ENCODE measurements around the gene ATOH8. TPM values are rescaled to one million over a fixed set of nuclear protein-coding genes. Genes with fewer than 3 reads are reported as not detected.

The ATOH8 gene
- polyA plus RNA-seq, 1 donor: 25.6 TPM

GRCh38 chr2:85718885-85719492, 34.8 kb upstream of the ATOH8 start:
- no peak for DNase-seq

GRCh38 chr2:85719609-85720240, 34.1 kb upstream of the ATOH8 start:
- no peak for DNase-seq

DNA sequence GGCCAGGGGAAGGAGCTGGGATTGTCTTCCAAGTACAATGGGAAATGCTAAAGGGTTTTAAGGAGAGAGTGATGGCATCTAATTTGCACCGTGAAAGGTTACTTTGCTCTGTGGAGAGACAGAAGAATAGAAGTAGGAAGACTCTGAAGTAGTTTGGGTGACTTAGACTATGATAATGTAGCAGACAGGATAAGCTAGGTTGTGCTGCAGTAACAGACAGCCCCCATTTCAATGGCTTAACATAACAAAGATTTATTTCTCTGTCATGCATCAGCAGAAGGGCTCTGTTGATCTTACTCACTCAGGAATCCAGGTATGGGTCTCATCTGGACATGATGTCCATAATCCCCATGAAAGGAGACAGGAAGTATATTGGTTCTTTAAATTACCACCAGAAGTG, 33.3 kb upstream of the ATOH8 start:
- DNase-seq: no peak

DNA sequence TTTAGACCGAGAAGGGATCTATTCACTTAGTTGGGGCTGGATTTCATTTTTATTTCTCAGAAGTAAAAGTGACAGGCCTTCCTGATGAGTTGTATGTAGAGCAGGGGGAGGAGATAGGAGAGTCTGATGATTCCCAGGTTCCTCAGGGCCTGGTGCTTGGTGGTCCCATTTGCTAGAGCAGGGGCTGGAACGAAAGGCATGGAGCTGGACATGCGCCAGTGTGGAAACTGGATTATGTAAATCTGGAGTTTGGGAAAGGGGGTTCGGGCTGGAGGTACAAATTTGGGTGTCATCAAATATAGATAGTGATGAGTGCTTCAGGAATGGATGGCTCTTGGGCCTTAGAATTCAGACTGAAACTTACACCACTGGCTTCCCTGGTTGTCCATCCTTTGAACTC, 32.1 kb upstream of the ATOH8 start:
- no peak for DNase-seq

GRCh38 chr2:85722519-85722918, 31.3 kb upstream of the ATOH8 start:
- no peak for DNase-seq

- DNase-seq: no peak
These were observed 30.0 kb upstream of the ATOH8 start for GRCh38 chr2:85723707-85724360.

GRCh38 chr2:85724731-85725181, 29.0 kb upstream of the ATOH8 start:
- no peak for DNase-seq

DNA sequence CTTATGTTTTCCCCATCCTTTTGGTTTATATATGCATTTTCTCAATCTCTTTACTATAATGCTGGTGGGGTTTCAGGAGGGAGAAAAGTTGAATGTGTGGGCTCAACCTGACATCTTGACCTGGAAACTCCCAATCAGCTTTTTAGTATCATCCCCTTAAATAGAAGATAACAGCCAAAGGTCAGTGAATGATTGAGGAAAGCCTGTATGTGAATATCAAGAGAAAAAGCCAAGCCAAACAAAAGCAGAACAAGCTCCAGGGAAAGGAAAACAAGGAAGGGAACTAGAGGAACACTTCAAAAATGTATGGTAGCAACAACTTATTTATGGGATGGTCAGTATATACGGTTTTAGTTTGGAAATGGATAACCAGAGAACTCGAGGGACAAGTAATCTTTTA, 28.3 kb upstream of the ATOH8 start:
- DNase-seq: no peak

- DNase-seq: no peak
These were observed 26.0 kb upstream of the ATOH8 start for GRCh38 chr2:85727798-85728197.

DNA sequence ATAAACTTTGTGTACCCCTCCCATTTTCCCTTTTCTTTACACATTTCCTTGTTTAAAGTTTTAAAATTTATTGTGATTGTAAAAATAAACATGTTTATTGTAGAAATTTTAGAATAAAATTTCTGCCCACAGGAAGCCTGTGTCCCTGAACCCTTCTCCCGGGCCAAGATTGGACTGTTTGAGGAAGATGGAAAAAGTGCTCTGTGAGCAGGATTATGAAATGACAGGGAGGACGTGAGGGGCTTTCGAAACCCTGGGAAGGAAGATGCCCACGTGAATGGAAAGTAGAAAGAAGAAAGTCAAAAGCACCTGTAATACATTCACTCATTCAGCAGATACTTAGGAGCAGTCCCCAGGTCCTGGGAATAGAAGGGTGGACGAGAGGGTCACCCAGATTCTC, 25.4 kb upstream of the ATOH8 start:
- no peak for DNase-seq

- DNase-seq: peak; percentile 91
These were observed 24.6 kb upstream of the ATOH8 start for GRCh38 chr2:85728883-85729824.

DNA sequence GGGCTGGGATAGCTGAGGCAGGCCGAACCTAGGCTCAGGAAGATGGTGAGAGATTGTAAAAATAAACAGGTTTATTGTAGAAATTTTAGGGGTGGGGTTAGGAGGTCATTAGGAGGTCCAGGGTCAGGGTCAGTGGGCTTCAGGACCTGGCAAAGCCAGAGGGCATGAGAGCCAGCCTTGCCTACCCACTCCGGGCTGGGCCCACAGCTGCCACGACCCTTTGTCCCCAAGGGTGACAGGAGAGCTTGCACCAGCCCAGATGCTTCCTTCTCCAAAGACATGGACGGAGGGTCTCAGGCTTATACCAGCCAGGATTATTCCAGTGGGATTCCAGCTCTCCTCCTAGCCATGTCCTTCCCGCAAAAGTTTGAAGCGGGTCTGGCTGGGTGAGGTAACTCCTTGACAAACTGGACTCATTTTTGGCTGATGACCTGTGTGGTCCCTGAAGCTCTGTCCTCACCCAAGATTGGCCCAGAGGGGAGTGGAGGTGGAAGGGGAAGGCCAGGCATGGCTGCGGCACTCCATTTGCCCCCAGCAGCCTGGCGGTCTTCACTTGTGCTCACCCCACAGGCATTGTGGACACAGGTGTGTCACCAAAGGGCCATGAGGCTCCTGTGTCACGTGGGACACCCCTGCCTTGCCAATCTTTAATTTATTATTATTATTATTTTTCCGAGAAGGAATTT, 23.8 kb upstream of the ATOH8 start:
- no peak for DNase-seq

- DNase-seq: no peak
These were observed 23.0 kb upstream of the ATOH8 start for GRCh38 chr2:85730686-85731230.

DNA sequence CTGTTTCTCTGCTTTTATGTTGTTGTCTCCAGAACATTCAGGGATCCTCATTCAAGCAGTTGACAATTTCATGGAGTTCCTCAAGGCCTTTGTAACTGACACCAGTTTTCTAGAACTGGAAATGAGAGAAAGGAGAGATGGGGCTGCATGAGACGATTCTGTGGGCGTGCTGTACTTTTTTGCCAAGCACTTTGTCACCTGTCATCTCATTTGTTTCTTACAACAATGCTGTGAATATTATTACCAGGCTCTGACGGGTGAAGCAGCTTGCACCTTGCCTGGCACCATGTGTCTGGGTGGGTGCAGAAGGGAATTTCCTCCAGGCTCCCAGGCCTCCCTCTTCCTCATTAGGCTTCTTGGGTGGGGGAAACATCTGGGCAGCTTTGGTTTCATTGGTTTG, 22.2 kb upstream of the ATOH8 start:
- DNase-seq: no peak

DNA sequence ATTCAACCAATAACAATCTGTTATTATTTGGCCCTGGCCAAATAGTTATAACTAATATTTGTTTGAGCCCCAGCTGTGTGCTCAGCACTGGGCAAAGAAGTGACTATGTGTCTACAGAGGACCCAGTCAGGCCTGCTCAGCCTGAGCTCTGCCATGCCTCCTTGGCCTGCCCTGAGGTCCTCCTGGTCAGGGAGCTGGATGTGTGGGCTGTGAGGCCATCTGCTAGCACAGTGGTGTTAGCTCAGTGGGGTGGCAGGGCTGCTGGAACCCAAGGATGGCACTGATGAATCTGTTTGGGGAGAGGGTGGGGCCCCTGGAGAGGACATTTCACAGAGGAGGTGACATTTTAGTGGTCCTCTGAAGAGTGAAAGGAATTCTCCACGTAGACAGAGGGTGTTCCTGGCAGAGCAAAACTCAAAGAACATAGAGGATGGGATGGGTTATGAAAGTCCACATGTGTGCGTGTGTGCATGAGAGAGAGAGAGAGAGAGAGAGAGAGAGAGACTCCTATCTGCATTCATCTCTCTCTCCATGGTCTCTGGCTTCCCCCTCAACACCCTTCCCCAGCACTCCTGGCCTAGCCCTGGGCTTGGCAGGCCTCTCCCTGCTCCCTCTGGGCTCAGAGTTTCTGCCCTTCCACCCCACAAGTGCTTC, 21.2 kb upstream of the ATOH8 start:
- DNase-seq: no peak

- DNase-seq: no peak
These were observed 20.4 kb upstream of the ATOH8 start for GRCh38 chr2:85733121-85733960.

- DNase-seq: no peak
These were observed 19.8 kb upstream of the ATOH8 start for GRCh38 chr2:85734015-85734414.

DNA sequence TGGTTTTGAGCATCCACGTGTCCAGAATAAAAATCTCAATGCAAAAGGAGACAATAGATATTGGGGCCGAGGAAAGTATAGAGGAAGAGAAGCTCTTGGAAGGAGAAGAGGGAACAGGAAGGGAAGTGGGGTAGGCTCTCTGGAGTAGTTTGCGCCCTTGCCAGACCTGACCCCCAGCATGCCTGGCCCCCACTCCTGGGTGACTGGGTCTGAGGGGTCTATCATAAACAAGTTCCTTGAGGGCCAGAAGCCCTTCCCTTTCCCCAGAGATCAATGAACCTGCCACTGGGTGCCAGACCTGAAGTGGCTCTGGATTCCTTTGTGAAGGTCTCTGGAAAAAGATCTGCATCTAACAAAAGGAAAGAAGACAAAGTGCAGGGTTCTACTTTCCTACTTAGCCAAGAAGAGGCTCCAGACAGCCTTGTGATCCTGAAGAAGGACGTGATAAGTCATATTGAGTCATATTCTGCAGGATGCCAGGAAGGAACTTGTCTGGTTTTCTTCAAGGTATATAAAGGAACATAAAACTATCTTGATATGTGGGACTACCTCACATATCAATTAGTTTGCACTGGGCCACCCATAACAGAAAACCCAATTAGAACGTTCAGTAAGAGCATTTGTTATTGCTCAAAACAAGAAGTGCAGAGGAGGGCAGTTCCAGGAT, 18.7 kb upstream of the ATOH8 start:
- no peak for DNase-seq

GRCh38 chr2:85735691-85736090, 18.1 kb upstream of the ATOH8 start:
- DNase-seq: no peak
